ENCODE data around the gene C1QL1. TPM values are rescaled to one million over a fixed set of nuclear protein-coding genes. Genes with fewer than 3 reads are reported as not detected.
A peak's percentile ranks its signal among the peaks of the same experiment; 100 is the strongest.

Gene C1QL1
- total RNA-seq, 4 donors from 2014 or later, result not detected

DNA sequence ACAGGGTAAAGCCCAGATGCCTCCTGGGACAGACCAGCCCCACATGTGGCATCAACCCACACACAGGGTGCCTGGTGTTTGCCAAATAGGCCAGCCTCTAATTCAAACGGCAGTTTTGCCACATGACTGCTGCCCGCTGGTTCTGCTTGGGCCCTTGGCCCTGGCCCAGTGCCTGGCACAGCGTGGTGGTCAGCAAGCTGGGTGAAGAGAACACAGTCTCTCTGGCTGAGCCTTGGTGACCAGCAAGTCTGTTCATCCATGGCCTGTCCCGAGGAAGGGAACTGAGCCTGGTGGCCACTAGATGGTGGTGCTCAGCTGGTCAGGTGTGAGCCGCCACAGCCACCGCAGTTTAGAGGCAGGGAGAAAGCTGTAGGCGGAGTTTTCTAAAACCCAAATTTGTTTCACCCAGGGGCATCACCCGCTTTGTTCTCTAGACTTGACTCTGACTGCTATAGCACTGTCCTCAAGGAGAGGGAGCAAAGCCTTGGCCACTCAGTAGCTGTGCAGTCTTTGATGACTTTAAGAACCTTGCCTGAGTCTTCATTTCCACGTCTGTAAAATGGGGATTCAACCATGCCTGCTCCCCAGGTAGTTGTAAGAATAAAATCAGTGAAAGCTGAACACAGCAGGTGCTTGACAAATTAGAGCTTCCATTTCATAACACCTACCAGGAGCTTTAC lies 48.1 kb downstream of the C1QL1 start:
- no peak overlapping the region for H3K27ac ChIP-seq

DNA sequence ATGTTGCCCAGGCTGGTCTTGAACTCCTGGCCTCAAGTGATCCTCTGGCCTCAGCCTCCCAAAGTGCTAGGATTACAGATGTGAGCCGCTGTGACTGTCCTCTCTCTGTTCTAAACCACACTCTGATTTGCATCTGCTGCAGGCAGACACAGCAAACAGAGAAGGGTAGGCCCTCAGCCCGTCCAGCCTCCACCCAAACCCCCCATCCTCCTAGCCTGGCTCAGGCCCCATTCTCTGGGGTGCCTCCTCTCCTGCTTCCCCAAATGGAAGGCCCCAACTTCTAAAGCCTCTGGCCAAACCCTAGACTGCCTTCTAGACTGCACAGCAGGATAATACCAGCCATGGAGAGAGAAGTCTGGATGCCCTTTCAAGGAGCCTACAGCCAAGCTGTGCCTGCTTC lies 48.7 kb downstream of the C1QL1 start:
- Histone ChIP-seq H3K4me3 (no peak overlapping the region), H3K36me3 (no peaks in the 10 kb centered on the region), H3K4me1 (peaks cover 0 to 8% of the 10 kb centered on the region in 2 donors), H3K27ac (no peak overlapping the region), H3K9me3 (no peaks in the 10 kb centered on the region), H3K27me3 (no peaks in the 10 kb centered on the region)
- intact Hi-C loops (cut with DNase I; ENCODE audit: low total_unique reads), result loop anchor here (10.0 kb wide), 1 partner anchor 275 kb away; no protein-coding TSS in a partner anchor
- DNase-seq, result no peak
- in situ Hi-C loops (cut with MboI; ENCODE audit: low sequenced_read_pairs in 4 of 4), result loop anchor here in 3 of 4 donors (5.0 to 25.0 kb wide), 5 partner anchors 103 to 218 kb away; partner anchors contain the start of genes ACBD4 (in 2 of the 3), PLCD3 (in 2 of the 3) and HEXIM1 (in 1 of the 3)
- ATAC-seq, result no peak
- no peak for TF ChIP-seq POLR2A (IDR thresholded peaks at IDR 0.05)
- TF ChIP-seq, protein P1, sequence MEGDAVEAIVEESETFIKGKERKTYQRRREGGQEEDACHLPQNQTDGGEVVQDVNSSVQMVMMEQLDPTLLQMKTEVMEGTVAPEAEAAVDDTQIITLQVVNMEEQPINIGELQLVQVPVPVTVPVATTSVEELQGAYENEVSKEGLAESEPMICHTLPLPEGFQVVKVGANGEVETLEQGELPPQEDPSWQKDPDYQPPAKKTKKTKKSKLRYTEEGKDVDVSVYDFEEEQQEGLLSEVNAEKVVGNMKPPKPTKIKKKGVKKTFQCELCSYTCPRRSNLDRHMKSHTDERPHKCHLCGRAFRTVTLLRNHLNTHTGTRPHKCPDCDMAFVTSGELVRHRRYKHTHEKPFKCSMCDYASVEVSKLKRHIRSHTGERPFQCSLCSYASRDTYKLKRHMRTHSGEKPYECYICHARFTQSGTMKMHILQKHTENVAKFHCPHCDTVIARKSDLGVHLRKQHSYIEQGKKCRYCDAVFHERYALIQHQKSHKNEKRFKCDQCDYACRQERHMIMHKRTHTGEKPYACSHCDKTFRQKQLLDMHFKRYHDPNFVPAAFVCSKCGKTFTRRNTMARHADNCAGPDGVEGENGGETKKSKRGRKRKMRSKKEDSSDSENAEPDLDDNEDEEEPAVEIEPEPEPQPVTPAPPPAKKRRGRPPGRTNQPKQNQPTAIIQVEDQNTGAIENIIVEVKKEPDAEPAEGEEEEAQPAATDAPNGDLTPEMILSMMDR (IDR thresholded peaks at IDR 0.05 in 4 of 5, conservative IDR thresholded peaks at IDR 0.05 in 1 of 5), result no peak

More for the DNA sequence above, 48.1 kb downstream of the C1QL1 start:
- ATAC-seq, result peak; percentile 91 to 92
- TF ChIP-seq POLR2A (IDR thresholded peaks at IDR 0.05), result no peak
- TF ChIP-seq, protein P1 (IDR thresholded peaks at IDR 0.05 in 4 of 5, conservative IDR thresholded peaks at IDR 0.05 in 1 of 5), result peak; percentile 70 to 88 (median 81)
- DNase-seq, result peak; percentile 66 to 73
- Histone ChIP-seq H3K36me3 (no peaks in the 10 kb centered on the region), H3K27me3 (no peaks in the 10 kb centered on the region), H3K4me3 (no peak overlapping the region), H3K9me3 (no peaks in the 10 kb centered on the region), H3K4me1 (peaks cover 0 to 8% of the 10 kb centered on the region in 2 donors)
- intact Hi-C loops (cut with DNase I; ENCODE audit: low total_unique reads) (loop anchor here (1.0 to 10.0 kb wide), 4 partner anchors 99 to 275 kb away; partner anchors contain the start of gene ACBD4), in situ Hi-C loops (cut with MboI; ENCODE audit: low sequenced_read_pairs in 4 of 4) (loop anchor here (5.0 to 25.0 kb wide), 7 partner anchors 95 to 217 kb away; partner anchors contain the start of genes ACBD4 (in 2 of the 4), PLCD3 (in 2 of the 4) and HEXIM1 (in 1 of the 4))

DNA sequence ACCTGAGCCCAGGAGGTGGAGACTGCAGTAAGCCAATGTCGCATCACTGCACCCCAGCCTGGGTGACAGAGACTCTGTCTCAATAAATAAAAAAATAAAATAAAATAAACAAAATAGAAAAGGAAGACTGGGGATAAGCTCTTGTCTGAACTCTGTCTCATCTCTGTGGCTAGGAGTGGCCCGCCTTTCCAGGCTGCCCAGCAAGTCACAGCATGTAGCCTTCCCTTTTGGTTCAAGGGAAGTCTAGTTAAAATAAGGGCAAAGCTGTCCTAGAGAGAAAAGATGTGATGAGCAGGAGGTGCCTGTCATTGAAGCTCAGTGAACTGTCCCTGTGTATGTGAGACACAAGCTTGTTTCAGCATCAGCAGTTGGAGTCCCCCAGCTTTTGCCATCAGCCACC lies 50.1 kb downstream of the C1QL1 start:
- Histone ChIP-seq H3K4me3 (no peak overlapping the region), H3K4me1 (peaks cover 0 to 8% of the 10 kb centered on the region in 2 donors), H3K27ac (no peak overlapping the region), H3K27me3 (no peaks in the 10 kb centered on the region), H3K36me3 (no peaks in the 10 kb centered on the region), H3K9me3 (no peaks in the 10 kb centered on the region)
- in situ Hi-C loops (cut with MboI; ENCODE audit: low sequenced_read_pairs in 4 of 4), result loop anchor here in 3 of 4 donors (5.0 to 25.0 kb wide), 5 partner anchors 104 to 219 kb away; partner anchors contain the start of genes ACBD4 (in 2 of the 3), PLCD3 (in 2 of the 3) and HEXIM1 (in 1 of the 3)
- ATAC-seq, result no peak
- intact Hi-C loops (cut with DNase I; ENCODE audit: low total_unique reads), result loop anchor here (10.0 kb wide), 1 partner anchor 277 kb away; no protein-coding TSS in a partner anchor
- no peak for DNase-seq
- no peak for TF ChIP-seq POLR2A (IDR thresholded peaks at IDR 0.05)
- TF ChIP-seq, protein P1 (IDR thresholded peaks at IDR 0.05 in 4 of 5, conservative IDR thresholded peaks at IDR 0.05 in 1 of 5), result no peak

DNA sequence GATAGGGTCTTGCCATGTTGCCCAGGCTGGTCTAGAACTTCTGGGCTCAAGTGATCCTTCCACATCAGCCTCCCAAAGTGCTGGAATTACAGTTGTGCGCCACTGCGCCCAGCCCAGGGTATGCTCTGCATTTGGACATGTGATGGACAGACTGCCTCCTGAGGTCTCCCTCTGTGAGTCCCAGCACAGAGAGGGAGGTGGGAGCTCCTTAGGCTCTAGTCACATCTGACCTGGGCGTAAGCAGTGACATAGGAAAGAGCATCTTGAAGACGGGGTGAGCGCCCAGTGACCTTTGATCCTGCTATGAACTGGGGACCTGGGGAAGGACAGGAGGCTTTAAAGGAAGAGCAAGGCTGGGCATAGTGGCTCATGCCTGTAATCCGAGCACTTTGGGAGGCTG lies 50.6 kb downstream of the C1QL1 start:
- no peaks in the 10 kb centered on the region for H3K9me3 ChIP-seq
- H3K4me1 ChIP-seq, result peaks cover 0 to 8% of the 10 kb centered on the region in 2 donors
- TF ChIP-seq, protein P1 (IDR thresholded peaks at IDR 0.05 in 4 of 5, conservative IDR thresholded peaks at IDR 0.05 in 1 of 5), result no peak
- no peak for TF ChIP-seq POLR2A (IDR thresholded peaks at IDR 0.05)
- H3K27ac ChIP-seq, result no peak overlapping the region
- ATAC-seq (no peak), DNase-seq (no peak)
- intact Hi-C loops (cut with DNase I; ENCODE audit: low total_unique reads), result loop anchor here (10.0 kb wide), 1 partner anchor 277 kb away; no protein-coding TSS in a partner anchor
- H3K4me3 ChIP-seq, result no peak overlapping the region
- in situ Hi-C loops (cut with MboI; ENCODE audit: low sequenced_read_pairs in 4 of 4), result loop anchor here in 3 of 4 donors (5.0 to 25.0 kb wide), 5 partner anchors 105 to 220 kb away; partner anchors contain the start of genes ACBD4 (in 2 of the 3), PLCD3 (in 2 of the 3) and HEXIM1 (in 1 of the 3)
- no peaks in the 10 kb centered on the region for H3K27me3 ChIP-seq
- H3K36me3 ChIP-seq, result no peaks in the 10 kb centered on the region

Measured in gastrocnemius medialis (tissue), 4 donors.